Fibroblast of gingiva (primary cell): ENCODE data around the gene C5orf15.
A peak's percentile ranks its signal among the peaks of the same experiment; 100 is the strongest.
"Not testable (repeated sequence)": the region's sequence is repeated elsewhere in the genome, so short reads cannot be mapped to it uniquely, and the experiment has no call there.

Experiments used
- DNase-seq: peaks from one replicate; pipeline ENCODE4 v3.0.0-alpha.2; 2011; ENCODE audit warnings: low read depth

Gene C5orf15

GRCh38 chr5:133994297-133994989 is 26.0 kb upstream of the C5orf15 start:
- no peak for DNase-seq

- DNase-seq: peak; percentile 58
These were observed 24.9 kb upstream of the C5orf15 start for GRCh38 chr5:133993185-133993936.

GRCh38 chr5:133992429-133993155 is 24.2 kb upstream of the C5orf15 start:
- DNase-seq: no peak

GRCh38 chr5:133991171-133991910 is 22.9 kb upstream of the C5orf15 start:
- no peak for DNase-seq

- no peak for DNase-seq
These were observed 22.0 kb upstream of the C5orf15 start for GRCh38 chr5:133990396-133990795.

- DNase-seq: no peak
These were observed 17.2 kb upstream of the C5orf15 start for GRCh38 chr5:133985540-133986180.

GRCh38 chr5:133983674-133984073 is 15.2 kb upstream of the C5orf15 start:
- DNase-seq: no peak

GRCh38 chr5:133981714-133982113 is 13.3 kb upstream of the C5orf15 start:
- DNase-seq: no peak

- no peak for DNase-seq
These were observed 12.2 kb upstream of the C5orf15 start for GRCh38 chr5:133980652-133981051.

GRCh38 chr5:133978943-133979342 is 10.5 kb upstream of the C5orf15 start:
- DNase-seq: no peak

GRCh38 chr5:133977858-133978257 is 9.4 kb upstream of the C5orf15 start:
- DNase-seq: peak; percentile 60

- DNase-seq: no peak
These were observed 8.8 kb upstream of the C5orf15 start for GRCh38 chr5:133977161-133977787.

- DNase-seq: not testable (repeated sequence)
These were observed 7.1 kb upstream of the C5orf15 start for GRCh38 chr5:133975546-133975945.

GRCh38 chr5:133974142-133974541 is 5.7 kb upstream of the C5orf15 start:
- DNase-seq: no peak

GRCh38 chr5:133970325-133970909 is 2.0 kb upstream of the C5orf15 start:
- no peak for DNase-seq

- DNase-seq: peak; percentile 55
These were observed 1.4 kb upstream of the C5orf15 start for GRCh38 chr5:133969654-133970324.

GRCh38 chr5:133967698-133968203 is 674 bp downstream of the C5orf15 start:
- peak; percentile 25 for DNase-seq

- peak; percentile 52 for DNase-seq
These were observed 1.3 kb downstream of the C5orf15 start for GRCh38 chr5:133967124-133967523.

- DNase-seq: no peak
These were observed 2.3 kb downstream of the C5orf15 start for GRCh38 chr5:133966090-133966489.
